Suprapubic skin (tissue), 3 donors: ENCODE data around the gene NAGLU.

Experiments used
- CTCF ChIP-seq, 2 donors: fragments of 200-600 bp in 1 of 2; fragments of 450-650 bp in 1 of 2; sonication (generic) in 1 of 2; IDR thresholded peaks; one replicate each; pipeline ENCODE4 v1.5.1; 2016 to 2019; ENCODE audit warnings: antibody characterized with exemption in 2 of 2, mild to moderate bottlenecking in 1 of 2, moderate library complexity in 1 of 2
- POLR2AphosphoS5 ChIP-seq, 3 donors: sonication (generic); formaldehyde crosslinking; IDR thresholded peaks; one replicate each; pipeline ENCODE4 v1.6.1; 2017; ENCODE audit warnings: antibody characterized with exemption in 3 of 3

GRCh38 chr17:42565523-42566214 lies 29.6 kb downstream of the NAGLU start:
- TF ChIP-seq CTCF (IDR thresholded peaks at IDR 0.05) (no peak), POLR2AphosphoS5 (IDR thresholded peaks at IDR 0.05) (no peak)
